ENCODE results near the gene RAPGEFL1. TPM values are rescaled to one million over a fixed set of nuclear protein-coding genes. Genes with fewer than 3 reads are reported as not detected.

RAPGEFL1 gene
- total RNA-seq, 1 donor from 2014 or later: 9.3 TPM

DNA sequence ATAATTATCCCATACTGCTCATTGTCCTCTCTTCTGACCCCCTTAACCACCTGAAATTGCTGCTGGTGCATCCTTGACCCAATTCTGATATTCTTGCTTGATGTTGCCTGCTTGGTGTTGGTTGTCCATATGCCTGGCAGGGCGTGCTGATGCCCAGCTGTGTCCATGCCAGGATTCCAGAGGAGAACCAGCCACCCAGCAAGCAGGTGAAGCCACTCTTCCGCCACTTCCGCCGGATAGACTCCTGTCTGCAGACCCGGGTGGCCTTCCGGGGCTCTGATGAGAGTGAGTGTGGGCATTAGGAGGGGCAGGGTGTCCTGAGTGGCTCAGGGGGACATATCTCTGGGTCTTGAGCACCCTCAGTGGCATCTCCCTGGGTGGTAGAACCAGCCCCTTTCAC lies 11.4 kb downstream of the RAPGEFL1 start:
- Histone ChIP-seq H3K27ac (no peak overlapping the region), H3K9me3 (no peaks in the 10 kb centered on the region), H3K36me3 (peaks cover 7% of the 10 kb centered on the region), H3K4me3 (no peak overlapping the region), H3K27me3 (ENCODE audit: low read depth) (no peaks in the 10 kb centered on the region), H3K4me1 (peaks cover 14% of the 10 kb centered on the region)
- no peak for ATAC-seq
- DNase-seq: no peak
- TF ChIP-seq, protein P1, sequence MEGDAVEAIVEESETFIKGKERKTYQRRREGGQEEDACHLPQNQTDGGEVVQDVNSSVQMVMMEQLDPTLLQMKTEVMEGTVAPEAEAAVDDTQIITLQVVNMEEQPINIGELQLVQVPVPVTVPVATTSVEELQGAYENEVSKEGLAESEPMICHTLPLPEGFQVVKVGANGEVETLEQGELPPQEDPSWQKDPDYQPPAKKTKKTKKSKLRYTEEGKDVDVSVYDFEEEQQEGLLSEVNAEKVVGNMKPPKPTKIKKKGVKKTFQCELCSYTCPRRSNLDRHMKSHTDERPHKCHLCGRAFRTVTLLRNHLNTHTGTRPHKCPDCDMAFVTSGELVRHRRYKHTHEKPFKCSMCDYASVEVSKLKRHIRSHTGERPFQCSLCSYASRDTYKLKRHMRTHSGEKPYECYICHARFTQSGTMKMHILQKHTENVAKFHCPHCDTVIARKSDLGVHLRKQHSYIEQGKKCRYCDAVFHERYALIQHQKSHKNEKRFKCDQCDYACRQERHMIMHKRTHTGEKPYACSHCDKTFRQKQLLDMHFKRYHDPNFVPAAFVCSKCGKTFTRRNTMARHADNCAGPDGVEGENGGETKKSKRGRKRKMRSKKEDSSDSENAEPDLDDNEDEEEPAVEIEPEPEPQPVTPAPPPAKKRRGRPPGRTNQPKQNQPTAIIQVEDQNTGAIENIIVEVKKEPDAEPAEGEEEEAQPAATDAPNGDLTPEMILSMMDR (IDR thresholded peaks at IDR 0.05): no peak
- intact Hi-C loops (cut with DNase I): no loop called here

DNA sequence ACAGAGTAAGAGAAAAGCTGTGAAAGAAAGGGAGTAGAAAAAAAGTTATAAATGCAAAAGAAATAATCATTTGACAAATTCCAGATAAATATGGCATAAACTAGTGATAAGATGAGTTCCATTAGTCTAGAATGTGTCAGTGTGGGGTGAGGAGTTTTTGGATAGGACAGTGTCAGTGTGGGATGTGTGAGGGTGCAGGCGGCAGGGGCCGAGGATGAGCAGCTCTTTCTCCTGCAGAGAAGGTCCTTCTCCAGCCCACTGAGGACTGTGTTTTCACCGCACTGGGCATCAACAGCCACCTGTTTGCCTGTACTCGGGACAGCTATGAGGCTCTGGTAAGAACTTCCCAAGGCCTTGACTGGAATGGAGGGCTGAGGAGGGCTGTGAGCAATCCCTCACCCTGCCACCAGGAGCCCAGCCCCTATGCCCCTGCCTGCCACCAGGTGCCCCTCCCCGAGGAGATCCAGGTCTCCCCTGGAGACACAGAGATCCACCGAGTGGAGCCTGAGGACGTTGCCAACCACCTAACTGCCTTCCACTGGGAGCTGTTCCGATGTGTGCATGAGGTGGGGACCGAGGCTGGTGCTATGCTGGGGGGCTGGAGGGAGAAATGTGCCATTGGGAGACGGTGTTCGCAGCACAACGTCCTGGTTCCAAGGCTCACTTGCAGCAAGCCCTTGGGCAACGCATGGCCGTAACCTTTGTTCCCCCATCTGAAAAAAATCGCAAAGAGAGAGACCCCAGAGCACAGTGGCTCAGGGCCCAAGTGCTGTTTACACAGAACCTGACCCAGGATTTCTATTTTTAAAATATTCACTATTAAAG lies 13.1 kb downstream of the RAPGEFL1 start:
- Histone ChIP-seq H3K4me3 (peak overlapping the region; percentile 70), H3K27ac (no peak overlapping the region), H3K36me3 (peaks cover 7% of the 10 kb centered on the region), H3K4me1 (peaks cover 14% of the 10 kb centered on the region), H3K27me3 (ENCODE audit: low read depth) (no peaks in the 10 kb centered on the region), H3K9me3 (no peaks in the 10 kb centered on the region)
- intact Hi-C loops (cut with DNase I): loop anchor here (10.0 kb wide), 1 partner anchor 104 kb away; no protein-coding TSS in a partner anchor
- DNase-seq: no peak
- TF ChIP-seq, protein P1 (IDR thresholded peaks at IDR 0.05): no peak
- no peak for ATAC-seq

DNA sequence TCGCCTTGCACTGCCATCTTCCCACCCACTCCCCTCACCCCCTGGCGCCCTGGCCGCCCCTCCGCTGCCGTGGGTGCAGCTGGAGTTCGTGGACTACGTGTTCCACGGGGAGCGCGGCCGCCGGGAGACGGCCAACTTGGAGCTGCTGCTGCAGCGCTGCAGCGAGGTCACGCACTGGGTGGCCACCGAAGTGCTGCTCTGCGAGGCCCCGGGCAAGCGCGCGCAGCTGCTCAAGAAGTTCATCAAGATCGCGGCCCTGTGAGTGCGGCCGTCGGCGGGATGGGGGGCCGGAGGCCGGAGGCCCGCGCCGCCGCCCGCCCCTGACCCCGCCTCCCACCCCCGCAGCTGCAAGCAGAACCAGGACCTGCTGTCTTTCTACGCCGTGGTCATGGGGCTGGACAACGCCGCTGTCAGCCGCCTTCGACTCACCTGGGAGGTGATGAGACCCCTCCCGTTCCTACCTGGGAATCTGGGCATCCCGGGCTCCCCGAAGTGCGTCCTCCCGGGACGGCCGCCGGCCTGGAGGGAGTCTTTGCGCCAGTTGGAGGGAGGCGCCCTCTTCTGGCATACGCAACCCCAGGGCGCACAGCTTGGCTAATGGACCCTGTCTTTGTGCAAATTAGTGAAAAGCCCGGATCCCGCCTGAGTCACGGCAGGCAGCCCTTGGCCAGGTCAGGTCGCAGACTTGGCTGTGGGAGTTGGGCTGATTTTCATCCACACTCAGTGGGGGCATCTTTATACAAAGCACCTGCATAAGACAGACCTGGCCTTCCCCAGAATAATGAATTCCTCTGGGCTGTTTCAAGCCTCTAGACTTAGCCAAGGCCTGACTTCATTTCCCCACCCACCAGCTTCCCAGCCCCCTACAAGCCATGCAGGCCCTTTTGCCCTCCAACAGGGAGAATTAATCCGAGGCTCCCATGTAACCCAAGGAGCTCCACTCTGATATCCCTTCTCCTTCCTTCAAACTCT lies 14.3 kb downstream of the RAPGEFL1 start:
- H3K27me3 ChIP-seq (ENCODE audit: low read depth): no peaks in the 10 kb centered on the region
- H3K4me3 ChIP-seq: peak overlapping the region; percentile 70
- peaks cover 14% of the 10 kb centered on the region for H3K4me1 ChIP-seq
- H3K9me3 ChIP-seq: no peaks in the 10 kb centered on the region
- ATAC-seq (peak; percentile 89 to 91), DNase-seq (peak; percentile 78)
- peak overlapping the region; percentile 46 for H3K27ac ChIP-seq
- peaks cover 7% of the 10 kb centered on the region for H3K36me3 ChIP-seq
- TF ChIP-seq, protein P1 (IDR thresholded peaks at IDR 0.05): peak; percentile 73
- intact Hi-C loops (cut with DNase I): loop anchor here (10.0 kb wide), 1 partner anchor 103 kb away; no protein-coding TSS in a partner anchor

DNA sequence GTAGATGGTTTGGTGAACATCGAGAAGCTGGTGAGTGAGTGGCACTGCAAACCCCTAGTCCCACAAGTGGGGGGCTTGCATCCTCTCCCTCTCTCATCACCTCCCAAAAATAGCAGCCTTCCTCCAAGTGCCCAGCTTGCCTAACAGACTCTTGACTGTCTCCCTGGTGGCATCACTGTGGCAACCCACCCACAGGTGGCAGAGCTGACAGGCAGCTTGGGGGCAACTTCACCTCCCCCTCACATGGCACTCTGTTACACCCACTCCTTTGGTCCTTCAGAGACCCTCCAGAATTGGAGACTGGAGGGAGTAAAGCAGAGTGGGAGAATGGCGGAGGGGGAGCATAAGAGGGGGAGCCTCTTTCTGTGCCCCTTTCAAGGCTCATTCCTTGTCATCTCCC lies 15.7 kb downstream of the RAPGEFL1 start:
- intact Hi-C loops (cut with DNase I): loop anchor here (10.0 kb wide), 1 partner anchor 102 kb away; no protein-coding TSS in a partner anchor
- H3K27me3 ChIP-seq (ENCODE audit: low read depth): no peaks in the 10 kb centered on the region
- no peak overlapping the region for H3K4me3 ChIP-seq
- ATAC-seq: no peak
- DNase-seq: no peak
- peaks cover 14% of the 10 kb centered on the region for H3K4me1 ChIP-seq
- H3K36me3 ChIP-seq: peaks cover 7% of the 10 kb centered on the region
- no peak overlapping the region for H3K27ac ChIP-seq
- H3K9me3 ChIP-seq: no peaks in the 10 kb centered on the region
- TF ChIP-seq, protein P1 (IDR thresholded peaks at IDR 0.05): no peak

DNA sequence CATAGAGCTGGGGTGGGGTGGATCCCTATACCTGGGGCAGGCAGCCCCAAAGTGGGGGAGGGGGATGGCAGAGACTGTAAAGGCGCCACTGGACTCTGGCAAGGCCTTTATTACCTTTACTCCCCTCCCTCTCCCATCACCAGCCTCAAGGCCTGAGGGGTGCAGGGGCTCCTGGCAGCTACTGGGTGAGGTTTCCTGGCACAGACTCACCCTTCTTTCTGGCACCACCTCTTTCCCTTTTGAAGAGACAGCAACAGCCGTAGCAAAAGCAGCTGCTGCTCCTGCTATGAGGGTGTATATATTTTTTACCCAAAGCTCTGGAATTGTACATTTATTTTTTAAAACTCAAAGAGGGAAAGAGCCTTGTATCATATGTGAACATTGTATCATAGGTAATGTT lies 17.6 kb downstream of the RAPGEFL1 start:
- Histone ChIP-seq H3K27ac (no peak overlapping the region), H3K27me3 (ENCODE audit: low read depth) (no peaks in the 10 kb centered on the region), H3K4me3 (no peak overlapping the region), H3K4me1 (peaks cover 14% of the 10 kb centered on the region), H3K9me3 (no peaks in the 10 kb centered on the region), H3K36me3 (no peaks in the 10 kb centered on the region)
- DNase-seq (no peak), ATAC-seq (no peak)
- TF ChIP-seq, protein P1 (IDR thresholded peaks at IDR 0.05): no peak
- intact Hi-C loops (cut with DNase I): loop anchor here (10.0 kb wide), 1 partner anchor 100 kb away; no protein-coding TSS in a partner anchor
